ENCODE results near the gene SORCS2.

Gene SORCS2

DNA sequence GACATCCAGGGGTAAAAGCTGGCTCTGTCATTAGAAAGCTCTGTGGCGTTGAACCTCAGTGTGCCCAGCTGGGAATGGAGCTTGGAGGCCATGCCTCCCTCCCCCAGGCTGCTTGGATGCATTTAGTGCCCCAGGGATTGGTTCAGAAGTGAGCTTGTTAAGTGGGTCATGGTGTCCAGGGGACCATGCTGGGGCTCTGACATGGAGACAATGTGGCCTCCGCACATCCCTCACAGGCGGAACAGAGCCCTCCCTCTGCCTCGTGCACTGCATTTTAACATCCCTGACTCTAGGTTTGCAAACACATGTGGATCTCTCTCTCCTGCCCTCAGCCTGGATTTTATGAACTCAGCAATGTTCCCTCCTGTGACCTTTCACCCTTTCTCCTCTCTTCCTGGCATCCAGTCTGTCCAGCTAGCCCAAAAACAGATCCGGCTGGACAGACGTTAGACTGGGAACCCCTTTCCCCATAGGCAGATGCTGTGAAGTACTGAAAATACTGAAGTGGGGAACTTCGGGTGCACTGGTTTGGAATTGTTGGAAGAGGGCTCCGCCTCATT lies 81.5 kb downstream of the SORCS2 start:
- DNase-seq, result no peak

DNA sequence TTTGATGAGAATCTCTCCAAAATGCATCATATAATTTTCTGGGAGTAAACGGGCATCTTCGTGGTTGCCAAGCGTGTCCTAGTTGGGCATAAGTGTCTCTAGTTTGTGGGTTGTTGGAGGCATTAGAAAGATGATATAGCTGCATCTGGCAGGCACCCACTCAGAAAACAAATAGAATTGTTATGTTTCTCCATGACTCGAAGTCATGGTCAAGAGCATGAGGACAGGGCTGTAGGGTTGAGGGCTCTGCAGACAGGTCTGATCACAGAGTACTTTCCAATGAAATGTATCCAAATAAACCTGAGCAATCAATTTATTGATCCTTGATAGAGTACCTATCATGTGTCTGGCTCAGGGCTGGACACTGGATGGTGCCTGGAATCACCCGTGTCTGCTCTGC lies 82.7 kb downstream of the SORCS2 start:
- DNase-seq, result no peak

GRCh38 chr4:7275490-7276154 lies 83.3 kb downstream of the SORCS2 start:
- no peak for DNase-seq

GRCh38 chr4:7276515-7276914 lies 84.2 kb downstream of the SORCS2 start:
- no peak for DNase-seq

GRCh38 chr4:7278071-7278765 lies 85.9 kb downstream of the SORCS2 start:
- no peak for DNase-seq

DNA sequence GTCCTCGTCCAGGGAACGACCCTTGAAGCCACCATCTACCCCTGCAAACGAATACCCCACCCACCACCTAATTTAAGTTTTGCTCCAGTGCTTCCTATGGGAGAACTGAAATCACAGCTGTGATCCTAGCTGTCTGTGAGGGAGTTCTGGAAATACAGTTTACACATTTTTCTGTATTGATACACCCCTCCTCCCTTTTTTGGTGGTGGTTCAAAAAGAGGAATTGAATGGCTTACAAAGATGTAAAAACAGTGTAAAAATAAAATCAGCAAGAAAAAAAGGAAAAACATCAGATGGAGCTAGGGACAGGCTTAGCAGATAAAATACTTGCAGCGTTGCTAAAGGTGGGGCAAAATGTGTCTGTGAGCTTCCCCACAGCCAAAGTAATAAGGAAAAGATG lies 86.6 kb downstream of the SORCS2 start:
- DNase-seq, result no peak

- DNase-seq, result no peak
These were observed 87.6 kb downstream of the SORCS2 start for GRCh38 chr4:7279902-7280301.

DNA sequence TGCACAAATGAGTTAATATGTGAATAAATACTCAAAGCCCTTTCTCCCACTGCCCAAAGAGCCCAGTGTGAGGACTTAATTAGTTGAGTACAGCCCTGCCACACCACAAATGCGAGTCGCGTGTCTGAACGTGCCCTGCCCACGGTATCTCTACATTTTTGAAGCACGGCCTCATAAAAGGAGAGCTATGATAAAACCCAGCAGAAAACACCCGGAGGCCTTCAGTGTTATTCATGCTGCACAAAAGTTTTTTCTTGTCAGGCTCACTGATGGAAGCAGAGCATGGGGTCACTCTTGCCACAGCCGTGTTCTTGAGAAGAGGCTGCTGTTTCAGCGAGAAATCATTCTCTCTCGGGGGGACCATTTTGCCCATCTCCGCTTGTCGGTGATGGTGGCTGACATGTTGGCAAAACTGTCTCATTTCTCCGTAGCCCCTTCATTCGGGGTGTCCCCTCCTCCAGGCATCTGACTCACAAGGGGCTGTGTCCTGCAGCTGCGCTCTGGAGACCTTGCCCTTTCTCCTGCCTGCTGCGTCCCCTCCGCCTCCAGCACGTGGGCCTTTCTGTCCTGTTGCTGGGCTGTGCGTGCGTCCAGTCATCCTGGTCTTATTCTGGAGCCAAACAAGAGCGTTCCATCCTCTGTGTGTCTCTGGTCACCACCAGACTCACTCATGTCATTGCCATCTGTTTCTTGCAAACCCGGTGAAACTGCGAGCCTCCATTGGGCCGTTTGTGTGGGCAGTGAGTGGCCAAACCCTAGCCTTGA lies 88.8 kb downstream of the SORCS2 start:
- no peak for DNase-seq

DNA sequence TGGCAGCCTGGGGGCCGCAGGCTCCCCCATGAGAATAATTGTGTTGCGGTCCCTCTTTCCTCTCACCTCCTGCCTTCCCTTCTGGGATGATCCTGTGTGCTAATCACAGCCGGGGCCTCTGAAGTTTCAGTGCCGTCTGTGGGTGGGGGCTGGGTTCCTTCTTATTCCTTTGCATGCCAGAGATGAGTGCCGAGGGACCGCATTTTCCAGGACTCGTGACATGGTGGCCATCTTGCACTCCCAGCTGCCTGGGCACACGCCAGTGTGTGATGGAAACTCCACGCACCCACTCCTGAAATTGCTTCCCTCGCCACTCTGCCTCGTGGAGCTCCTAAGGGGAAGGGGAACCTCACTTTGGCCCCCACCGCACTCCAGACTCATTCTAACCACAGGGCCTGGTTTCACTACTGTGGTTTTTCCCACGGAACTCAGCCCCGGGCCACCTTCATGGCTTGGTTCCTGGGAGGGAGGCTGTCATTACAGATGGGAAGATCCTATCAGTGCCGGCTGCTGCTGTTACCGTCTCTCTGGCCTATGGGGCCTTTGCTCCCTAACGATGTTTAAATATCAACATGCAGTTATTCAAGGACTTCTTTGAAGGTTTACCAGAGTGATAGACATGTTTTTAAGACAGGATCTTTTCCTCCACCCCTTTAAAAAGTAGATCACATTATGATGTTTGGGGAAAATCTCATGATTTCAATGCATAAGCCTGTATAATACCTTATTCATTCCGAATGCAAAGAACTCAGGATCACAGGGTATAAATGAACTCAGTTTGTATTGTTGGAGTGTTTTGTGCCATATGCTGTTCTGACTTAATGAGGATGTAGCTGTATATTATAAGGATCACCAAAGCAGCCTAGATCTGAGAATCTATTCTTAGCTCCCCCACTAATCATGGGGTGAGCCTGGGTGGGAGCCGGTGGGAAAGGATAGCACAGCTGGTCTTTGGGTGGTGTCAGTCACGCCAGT lies 89.6 kb downstream of the SORCS2 start:
- no peak for DNase-seq

- no peak for DNase-seq
These were observed 90.6 kb downstream of the SORCS2 start for GRCh38 chr4:7282786-7283440.

DNA sequence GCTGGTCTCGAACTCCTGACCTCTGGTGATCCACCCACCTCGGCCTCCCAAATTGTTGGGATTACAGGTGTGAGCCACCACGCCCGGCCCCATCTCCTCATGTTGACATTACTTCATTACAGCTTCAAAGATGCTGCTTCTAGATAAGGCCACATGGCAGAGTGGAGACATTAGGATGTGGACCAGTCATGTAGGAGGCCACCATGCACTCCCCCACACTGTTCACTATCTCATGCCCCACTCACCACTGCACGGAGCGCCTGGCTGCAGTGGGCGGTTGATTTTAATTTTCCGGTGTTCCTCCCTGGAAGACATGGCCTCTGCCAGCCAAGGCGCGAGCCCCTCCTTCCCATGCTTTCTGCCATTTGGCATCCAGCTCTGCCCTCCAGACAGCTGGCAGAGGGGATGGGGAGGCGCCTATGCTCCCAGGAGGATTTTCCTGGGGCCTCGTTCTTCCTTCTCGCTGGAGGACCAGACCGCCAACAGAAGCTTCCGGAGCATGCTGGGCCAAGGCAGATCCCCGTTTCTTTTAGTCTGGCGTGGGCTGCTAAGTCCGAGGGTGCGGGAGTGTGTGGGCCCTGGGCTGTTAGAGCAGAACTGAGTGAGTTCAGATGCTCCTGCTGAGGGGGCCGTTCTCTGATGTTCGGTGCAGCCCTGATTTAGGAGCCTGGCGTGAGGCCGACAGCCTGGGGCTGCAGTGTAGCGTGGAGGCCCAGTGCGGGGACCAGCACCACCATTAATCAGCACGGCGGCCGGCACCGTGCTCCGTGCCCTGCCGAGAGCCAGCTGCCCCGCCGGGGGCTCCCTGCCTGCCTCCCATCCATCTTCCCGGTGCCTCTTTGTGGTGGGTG lies 93.1 kb downstream of the SORCS2 start:
- DNase-seq, result no peak

GRCh38 chr4:7286170-7286569 lies 93.8 kb downstream of the SORCS2 start:
- DNase-seq, result no peak

DNA sequence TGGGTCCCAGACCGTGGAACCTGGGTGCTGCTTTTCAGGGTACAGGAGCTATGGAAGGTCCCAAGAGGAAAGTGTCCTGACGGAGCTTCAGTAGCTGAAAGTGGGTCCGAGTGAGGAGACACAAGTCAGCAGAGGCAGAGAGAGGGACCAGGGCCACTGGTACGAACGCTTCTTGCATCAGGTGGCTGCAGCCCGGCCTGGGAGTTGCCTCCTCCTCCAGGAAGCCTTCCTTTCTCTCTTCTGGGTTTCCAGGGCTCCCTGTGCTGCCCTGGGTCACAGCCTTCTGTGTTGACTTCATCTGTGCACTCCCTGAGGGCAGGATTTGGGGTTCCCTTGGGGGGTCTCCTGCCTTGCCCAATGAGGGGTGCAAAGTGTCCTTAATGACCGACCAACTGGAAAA lies 94.5 kb downstream of the SORCS2 start:
- no peak for DNase-seq

DNA sequence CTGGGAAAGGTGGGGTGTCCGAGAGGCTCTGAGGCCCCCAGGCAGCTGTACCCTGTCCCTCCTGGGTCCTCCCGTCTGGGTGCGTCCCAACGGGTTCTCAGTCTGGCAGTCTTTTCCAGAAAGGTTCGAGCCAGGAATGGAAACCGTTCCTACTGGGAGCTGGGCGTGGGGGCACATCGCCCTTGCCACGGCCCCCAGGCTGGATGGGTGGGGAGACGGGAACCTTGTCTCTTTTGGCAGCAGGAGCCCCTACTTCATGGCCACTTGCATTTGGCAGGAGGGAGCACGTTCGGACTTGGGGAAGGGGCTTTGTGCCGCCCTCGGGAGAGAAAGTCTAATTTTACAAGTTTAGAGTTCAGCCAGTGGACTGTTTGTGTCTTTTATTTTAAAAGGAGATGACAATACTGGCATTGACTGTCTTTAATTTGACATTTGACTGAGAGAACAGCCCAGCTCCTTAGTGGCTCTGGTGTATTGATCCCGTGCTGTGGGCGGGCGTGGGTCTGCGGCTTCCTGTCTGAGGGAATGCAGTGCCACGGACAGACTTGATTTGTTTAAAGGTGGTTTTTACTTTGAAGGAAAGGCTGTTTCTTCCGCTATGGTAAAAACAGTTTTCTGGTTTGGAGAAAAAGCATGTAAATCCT lies 95.1 kb downstream of the SORCS2 start:
- DNase-seq, result no peak

DNA sequence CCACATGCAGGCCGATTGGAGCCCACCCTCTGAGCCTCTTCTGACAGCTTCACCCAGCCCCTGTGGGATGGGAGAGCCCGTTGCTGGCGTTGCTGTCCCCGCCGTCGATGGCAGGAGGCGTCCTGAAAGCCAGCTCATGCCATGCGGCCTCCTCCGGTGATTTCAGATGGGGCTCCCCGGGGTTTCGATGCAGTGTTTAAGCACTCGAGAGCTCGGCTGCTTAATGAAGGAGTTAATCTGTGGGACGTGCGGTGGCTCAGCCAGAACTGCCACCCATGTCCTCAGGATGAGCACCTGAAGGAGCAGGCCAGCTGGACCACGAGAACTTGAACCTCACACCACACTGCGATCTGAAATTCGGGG lies 95.6 kb downstream of the SORCS2 start:
- no peak for DNase-seq

- DNase-seq, result no peak
These were observed 96.6 kb downstream of the SORCS2 start for GRCh38 chr4:7288751-7289523.

DNA sequence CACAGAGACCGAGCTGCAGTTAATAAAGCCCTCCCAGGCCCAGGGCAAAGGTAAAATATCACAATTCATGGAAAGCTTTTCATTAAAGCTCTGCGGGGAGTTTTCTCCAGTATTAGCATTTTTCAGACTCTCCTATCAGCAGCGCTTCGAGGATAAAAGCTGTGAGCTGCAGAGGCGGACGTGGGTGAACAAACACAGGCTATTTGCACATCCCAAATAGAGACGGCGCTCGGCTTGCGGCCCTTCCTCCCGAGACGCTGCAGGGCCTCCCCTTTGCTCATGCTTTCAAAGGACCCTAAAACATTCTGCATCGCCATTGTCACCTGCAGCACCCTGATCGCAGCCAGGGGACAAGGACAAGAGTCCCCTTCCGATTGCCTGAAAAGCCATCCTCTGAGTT lies 97.3 kb downstream of the SORCS2 start:
- DNase-seq, result no peak

DNA sequence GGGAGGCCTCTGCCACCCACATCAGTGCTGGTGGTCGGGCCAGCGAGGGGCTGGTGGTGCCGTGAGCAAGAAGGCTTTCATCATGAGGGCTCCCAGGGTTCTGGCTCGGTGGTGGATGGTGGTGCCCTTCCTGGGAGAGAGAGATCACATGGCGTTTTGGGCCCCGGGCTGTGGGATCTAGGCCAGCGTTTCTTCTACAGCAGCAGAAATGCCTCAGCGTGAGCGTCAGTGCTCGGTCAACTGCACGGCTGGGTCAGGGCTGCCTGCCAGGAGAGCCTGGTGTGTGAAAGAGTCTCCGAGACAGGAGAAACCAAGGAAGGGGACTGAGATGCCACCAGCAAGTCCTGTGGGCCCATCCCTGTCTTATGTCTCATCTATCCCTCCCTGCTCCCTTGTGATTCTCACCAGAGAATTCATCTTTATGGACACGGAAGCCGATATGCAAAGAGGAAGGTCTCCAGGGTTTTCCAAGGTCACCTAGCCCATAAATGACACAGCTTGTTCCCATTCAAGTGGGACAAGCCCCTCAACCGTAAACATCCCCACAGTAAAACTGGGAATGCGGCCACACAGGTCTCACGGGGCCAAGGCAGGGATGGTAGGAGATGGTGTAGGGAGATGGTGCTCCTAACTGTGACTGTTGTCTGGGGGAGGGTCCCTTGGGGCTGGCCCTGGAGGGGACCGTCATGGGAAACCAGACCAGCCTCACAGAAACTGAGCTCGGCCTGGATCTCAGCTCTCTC lies 99.2 kb downstream of the SORCS2 start:
- DNase-seq, result no peak

DNA sequence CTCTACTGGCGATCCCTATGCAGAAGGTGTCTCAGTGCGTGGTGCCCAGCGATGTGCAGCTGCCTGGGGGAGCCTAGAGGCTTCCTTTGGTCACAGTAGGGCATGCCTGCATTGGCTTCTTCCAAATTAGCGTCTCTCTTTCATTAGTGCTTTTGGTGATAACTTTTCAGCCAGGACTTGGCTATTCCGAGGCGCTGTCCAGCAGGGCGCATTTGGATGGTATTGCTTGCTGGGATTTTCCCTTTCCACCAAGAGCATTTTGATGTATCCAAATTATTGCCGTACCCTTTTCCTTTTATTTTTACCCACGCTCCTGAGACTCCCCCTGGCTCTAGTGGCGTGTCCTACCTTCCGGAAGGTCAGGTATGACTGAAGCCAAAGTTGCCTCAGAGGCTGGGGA lies 101.4 kb downstream of the SORCS2 start:
- DNase-seq, result no peak

Data from DMS53 (cell line).